HCT116 (cell line): ENCODE results near the gene SEC14L3. TPM values are rescaled to one million over a fixed set of nuclear protein-coding genes. Genes with fewer than 3 reads are reported as not detected.
A peak's percentile ranks its signal among the peaks of the same experiment; 100 is the strongest.

Experiments
- ATAC-seq: fragments of 200-7000 bp; cut with Tn5 transposase; 2 replicates; pipeline ENCODE4 v1.9.1; 2020; ENCODE audit warnings: mild to moderate bottlenecking, moderate library complexity
- BruUV-seq: library from RNA; stranded (reverse); fragments of 400-500 nt; replicated peaks from 2 replicates; lab custom pipeline; 2021; lab: Mats Ljungman, UMichigan
- CTCF ChIA-PET: fragments of 300-600 bp; sonication (Branson Sonifier 250); formaldehyde crosslinking; loops from one replicate; lab custom pipeline; 2021; ENCODE audit warnings: antibody characterized with exemption; lab: Charles Lee
- POLR2A ChIA-PET: fragments of 300-600, 350-600 bp; sonication (Branson Sonifier 250); formaldehyde crosslinking; loops from one replicate; lab custom pipeline; 2021; ENCODE audit warnings: antibody characterized with exemption; lab: Charles Lee
- RAD21 ChIA-PET, 2 experiments: fragments of 300-600 bp; sonication (Branson Sonifier 250); formaldehyde crosslinking; loops; one replicate each; lab custom pipeline; 2023; ENCODE audit warnings: low total read pairs in 2 of 2; ENCODE audit not compliant: uncharacterized antibody in 2 of 2, unreplicated experiment in 2 of 2, low non-redundant PET in 1 of 2; lab: Charles Lee
- DNase-seq: peaks from one replicate; pipeline ENCODE4 v3.0.0-alpha.2; 2010; ENCODE audit warnings: low read depth, low spot score
- H2AFZ ChIP-seq: fragments of 200-600 bp; shearing (Covaris generic), sonication (generic); 2 replicates; pipeline ENCODE4 v1.6.1; 2017; ENCODE audit warnings: low read depth, mixed run types, mixed read lengths, antibody characterized with exemption, low read length; ENCODE audit not compliant: poor library complexity, severe bottlenecking
- H3K27ac ChIP-seq: 2 replicates; pipeline ENCODE4 v1.5.1; 2012; ENCODE audit warnings: low read depth, low read length
- H3K27me3 ChIP-seq: fragments of 200-600 bp; sonication (generic); 2 replicates; pipeline ENCODE4 v1.6.1; 2016; ENCODE audit warnings: mixed run types, low read length, mixed read lengths; ENCODE audit not compliant: insufficient read depth
- H3K36me3 ChIP-seq, 2 experiments: fragments of 200-500 bp in 1 of 2; fragments of 200-600 bp in 1 of 2; sonication (Bioruptor generic) in 1 of 2; sonication (generic) in 1 of 2; 2 replicates each; pipeline versions ENCODE4 v1.5.1 to v1.6.1; 2014 to 2016; ENCODE audit warnings: low read length in 2 of 2, inconsistent platforms in 1 of 2, mixed read lengths in 1 of 2, mixed run types in 1 of 2; ENCODE audit not compliant: insufficient read depth in 2 of 2, control insufficient read depth in 1 of 2
- H3K4me1 ChIP-seq, 2 experiments: fragments of 200-600 bp in 1 of 2; sonication (generic) in 1 of 2; 2 replicates each; pipeline versions ENCODE4 v1.5.1 to v1.6.1; 2012 to 2017; ENCODE audit warnings: low read length in 2 of 2, inconsistent platforms in 1 of 2, mild to moderate bottlenecking in 1 of 2, mixed read lengths in 1 of 2, mixed run types in 1 of 2, moderate library complexity in 1 of 2; ENCODE audit not compliant: insufficient read depth in 2 of 2, control insufficient read depth in 1 of 2
- H3K4me2 ChIP-seq: fragments of 200-600 bp; sonication (generic); 2 replicates; pipeline ENCODE4 v1.6.1; 2017; ENCODE audit warnings: mixed run types, low read length, mixed read lengths
- H3K4me3 ChIP-seq, 2 experiments: fragments of 200-600 bp in 1 of 2; sonication (generic) in 1 of 2; replicated peaks in 1 of 2; 2 replicates each; pipeline ENCODE4 v1.5.1; 2011 to 2016; ENCODE audit warnings: low read length in 2 of 2, control low read depth in 1 of 2, low read depth in 1 of 2, mild to moderate bottlenecking in 1 of 2, mixed read lengths in 1 of 2, mixed run types in 1 of 2
- H3K79me2 ChIP-seq: fragments of 200-600 bp; sonication (generic); 2 replicates; pipeline ENCODE4 v1.6.1; 2017; ENCODE audit warnings: mild to moderate bottlenecking, mixed run types, low read length, moderate library complexity, mixed read lengths; ENCODE audit not compliant: insufficient read depth
- H3K9ac ChIP-seq: fragments of 200-600 bp; sonication (generic); 2 replicates; pipeline ENCODE4 v1.6.1; 2016; ENCODE audit warnings: low read length, mixed read lengths
- H3K9me2 ChIP-seq: fragments of 200-600 bp; sonication (generic), shearing (Covaris generic); 2 replicates; pipeline ENCODE4 v1.6.1; 2017; ENCODE audit warnings: mixed run types, mild to moderate bottlenecking, moderate library complexity; ENCODE audit not compliant: insufficient read depth
- H3K9me3 ChIP-seq, 2 experiments: fragments of 200-500 bp in 1 of 2; fragments of 200-600 bp in 1 of 2; sonication (Bioruptor generic) in 1 of 2; sonication (generic) in 1 of 2; 2 replicates each; pipeline ENCODE4 v1.6.1; 2014 to 2017; ENCODE audit warnings: low read length in 2 of 2, mixed read lengths in 2 of 2, inconsistent platforms in 1 of 2, low read depth in 1 of 2, mild to moderate bottlenecking in 1 of 2, mixed run types in 1 of 2, moderate library complexity in 1 of 2; ENCODE audit not compliant: control insufficient read depth in 1 of 2, insufficient read depth in 1 of 2
- H4K20me1 ChIP-seq: fragments of 200-600 bp; sonication (generic), shearing (Covaris generic); 2 replicates; pipeline ENCODE4 v1.6.1; 2017; ENCODE audit warnings: mixed run types, mild to moderate bottlenecking, moderate library complexity; ENCODE audit not compliant: insufficient read depth
- CBX3 ChIP-seq: IDR thresholded peaks from 2 replicates; pipeline ENCODE4 v1.6.1; 2012; ENCODE audit warnings: low read depth
- CEBPB ChIP-seq: IDR thresholded peaks from 2 replicates; pipeline ENCODE4 v1.6.1; 2012; ENCODE audit warnings: low read depth
- EGR1 ChIP-seq: IDR thresholded peaks from 2 replicates; pipeline ENCODE4 v1.6.1; 2012; ENCODE audit warnings: low read depth
- ELF1 ChIP-seq: IDR thresholded peaks from 2 replicates; pipeline ENCODE4 v1.6.1; 2012; ENCODE audit warnings: low read depth, borderline replicate concordance
- EZH2 ChIP-seq: fragments of 200-600 bp; sonication (generic); IDR thresholded peaks from 2 replicates; pipeline ENCODE4 v1.6.1; 2017; ENCODE audit warnings: antibody characterized with exemption, mixed run types
- EZH2phosphoT487 ChIP-seq: fragments of 200-600 bp; IDR thresholded peaks from 2 replicates; pipeline ENCODE4 v1.6.1; 2018; ENCODE audit warnings: antibody characterized with exemption, borderline replicate concordance
- FOSL1 ChIP-seq: IDR thresholded peaks from 2 replicates; pipeline ENCODE4 v1.6.1; 2012; ENCODE audit warnings: low read depth
- POLR2AphosphoS5 ChIP-seq: IDR thresholded peaks from 2 replicates; pipeline ENCODE4 v1.6.1; 2011; ENCODE audit warnings: mild to moderate bottlenecking, low read depth, low read length, moderate library complexity
- SIN3A ChIP-seq: IDR thresholded peaks from 2 replicates; pipeline ENCODE4 v1.6.1; 2012; ENCODE audit warnings: low read depth
- SP1 ChIP-seq: IDR thresholded peaks from 2 replicates; pipeline ENCODE4 v1.6.1; 2012; ENCODE audit warnings: low read depth
- TCF7L2 ChIP-seq: IDR thresholded peaks from 2 replicates; pipeline ENCODE4 v1.7.0; 2011; ENCODE audit warnings: borderline replicate concordance, inconsistent platforms; ENCODE audit not compliant: insufficient read depth, insufficient read length; ENCODE audit errors: extremely low read depth
- YY1 ChIP-seq: IDR thresholded peaks from 2 replicates; pipeline ENCODE4 v1.6.1; 2011; ENCODE audit warnings: low read length, low read depth, moderate library complexity, mild to moderate bottlenecking; ENCODE audit not compliant: insufficient replicate concordance; ENCODE audit errors: extremely low read depth
- ZNF274 ChIP-seq: fragments of 200-500 bp; sonication (Bioruptor generic); IDR thresholded peaks from 2 replicates; pipeline ENCODE4 v1.6.1; 2014; ENCODE audit warnings: mild to moderate bottlenecking, low read depth, low read length, inconsistent platforms
- intact Hi-C: fragments of 100-400 bp; cut with micrococcal nuclease; formaldehyde crosslinking; loops from 2 replicates; pipeline ENCODE4 v1.10.0; 2022
- total RNA-seq: library from RNA; stranded (reverse); gene quantifications from one replicate; pipeline ENCODE4 v1.2.1, GENCODE V29; 2021; ENCODE audit not compliant: unreplicated experiment
- TF ChIP-seq, protein P1 (sequence below): IDR thresholded peaks from 2 replicates; pipeline ENCODE4 v1.6.1; 2012; ENCODE audit warnings: low read depth
- TF ChIP-seq, protein P2 (sequence below): IDR thresholded peaks from 2 replicates; pipeline ENCODE4 v1.6.1; 2012
- TF ChIP-seq, protein P3 (sequence below): IDR thresholded peaks from 2 replicates; pipeline ENCODE4 v1.6.1; 2012
- TF ChIP-seq, protein P4 (sequence below): IDR thresholded peaks from 2 replicates; pipeline ENCODE4 v1.6.1; 2011; ENCODE audit warnings: mild to moderate bottlenecking, low read length, moderate library complexity; ENCODE audit not compliant: insufficient replicate concordance; ENCODE audit errors: extremely low read depth

The SEC14L3 gene
- total RNA-seq, 1 experiment from 2014 or later = not detected

DNA sequence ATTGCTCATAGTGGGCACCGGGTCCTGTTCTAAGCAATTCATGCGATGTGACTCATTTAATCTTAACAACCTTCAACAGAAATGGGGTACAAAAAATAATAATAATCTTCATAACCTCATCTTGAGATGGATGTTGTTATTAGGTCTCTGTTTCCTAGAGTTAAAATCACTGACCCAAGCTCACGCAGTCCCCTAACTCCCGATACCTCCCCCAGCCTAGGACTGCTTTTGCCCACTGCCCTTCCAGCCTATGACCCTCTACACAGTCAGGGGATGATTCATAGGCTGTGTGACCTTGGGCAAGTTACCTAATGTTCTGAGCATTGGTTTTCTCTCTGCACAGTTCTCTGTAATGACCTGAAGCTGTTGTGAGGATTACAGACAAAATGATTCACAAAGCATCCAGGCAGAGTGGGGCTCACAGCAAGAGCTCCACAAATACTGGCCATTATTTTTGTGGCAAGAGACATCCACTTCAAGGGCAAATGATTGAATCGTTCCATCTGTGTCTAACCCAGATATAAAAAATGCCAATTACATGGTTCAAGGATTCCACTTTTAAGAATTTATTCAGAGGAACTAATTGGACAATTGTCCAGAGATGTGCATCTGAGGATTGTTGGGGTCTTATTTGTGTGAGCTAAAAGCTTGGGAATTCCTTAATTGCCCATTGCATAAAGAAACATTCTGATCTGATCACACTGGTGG lies 26.2 kb downstream of the SEC14L3 start:
- H3K27ac ChIP-seq = no peak overlapping the region
- peak overlapping the region; percentile 25; the same call in 1 of the 2 replicates for H3K9ac ChIP-seq
- H3K4me3 ChIP-seq = no peak overlapping the region
- no peaks in the 10 kb centered on the region for H3K27me3 ChIP-seq
- ChIA-PET POLR2A (interaction anchor here (0.9 to 2.0 kb wide), 4 partner anchors 20 to 309 kb away, joined by 3 to 8 read pairs (median 3); partner anchors contain the start of gene MTFP1), CTCF (interaction anchor here (0.7 to 3.6 kb wide), 13 partner anchors 12 to 309 kb away, joined by 3 to 14 read pairs (median 5); partner anchors contain the start of genes MTFP1, RNF215 and TCN2), RAD21 (interaction anchor here in 1 of 2 experiments (0.6 to 1.1 kb wide), 3 partner anchors 40 to 161 kb away, joined by 4 to 9 read pairs (median 4); partner anchors contain the start of gene TCN2)
- H3K9me2 ChIP-seq = no peaks in the 10 kb centered on the region
- no TSS peak for BruUV-seq
- no peaks in the 10 kb centered on the region for H3K36me3 ChIP-seq
- H3K79me2 ChIP-seq = no peaks in the 10 kb centered on the region
- no peaks in the 10 kb centered on the region for H4K20me1 ChIP-seq
- DNase-seq = no peak
- intact Hi-C loops = loop anchor here (1.0 to 2.0 kb wide), 3 partner anchors 40 to 309 kb away; no protein-coding TSS in a partner anchor
- H2AFZ ChIP-seq = peak overlapping the region; percentile 95
- peak overlapping the region; percentile 43 for H3K4me2 ChIP-seq
- peaks cover 6 to 40% of the 10 kb centered on the region in 2 experiments for H3K4me1 ChIP-seq
- ATAC-seq = peak; percentile 43
- no peaks in the 10 kb centered on the region for H3K9me3 ChIP-seq
- TF ChIP-seq TCF7L2 (no peak), EZH2 (no peak), CBX3 (no peak; the same call in 1 of the 2 replicates), EGR1 (no peak), ZNF274 (no peak), EZH2phosphoT487 (no peak), SP1 (no peak), SIN3A (no peak), POLR2AphosphoS5 (no peak), CEBPB (no peak), FOSL1 (no peak), ELF1 (no peak), YY1 (no peak)
- TF ChIP-seq, protein P1, sequence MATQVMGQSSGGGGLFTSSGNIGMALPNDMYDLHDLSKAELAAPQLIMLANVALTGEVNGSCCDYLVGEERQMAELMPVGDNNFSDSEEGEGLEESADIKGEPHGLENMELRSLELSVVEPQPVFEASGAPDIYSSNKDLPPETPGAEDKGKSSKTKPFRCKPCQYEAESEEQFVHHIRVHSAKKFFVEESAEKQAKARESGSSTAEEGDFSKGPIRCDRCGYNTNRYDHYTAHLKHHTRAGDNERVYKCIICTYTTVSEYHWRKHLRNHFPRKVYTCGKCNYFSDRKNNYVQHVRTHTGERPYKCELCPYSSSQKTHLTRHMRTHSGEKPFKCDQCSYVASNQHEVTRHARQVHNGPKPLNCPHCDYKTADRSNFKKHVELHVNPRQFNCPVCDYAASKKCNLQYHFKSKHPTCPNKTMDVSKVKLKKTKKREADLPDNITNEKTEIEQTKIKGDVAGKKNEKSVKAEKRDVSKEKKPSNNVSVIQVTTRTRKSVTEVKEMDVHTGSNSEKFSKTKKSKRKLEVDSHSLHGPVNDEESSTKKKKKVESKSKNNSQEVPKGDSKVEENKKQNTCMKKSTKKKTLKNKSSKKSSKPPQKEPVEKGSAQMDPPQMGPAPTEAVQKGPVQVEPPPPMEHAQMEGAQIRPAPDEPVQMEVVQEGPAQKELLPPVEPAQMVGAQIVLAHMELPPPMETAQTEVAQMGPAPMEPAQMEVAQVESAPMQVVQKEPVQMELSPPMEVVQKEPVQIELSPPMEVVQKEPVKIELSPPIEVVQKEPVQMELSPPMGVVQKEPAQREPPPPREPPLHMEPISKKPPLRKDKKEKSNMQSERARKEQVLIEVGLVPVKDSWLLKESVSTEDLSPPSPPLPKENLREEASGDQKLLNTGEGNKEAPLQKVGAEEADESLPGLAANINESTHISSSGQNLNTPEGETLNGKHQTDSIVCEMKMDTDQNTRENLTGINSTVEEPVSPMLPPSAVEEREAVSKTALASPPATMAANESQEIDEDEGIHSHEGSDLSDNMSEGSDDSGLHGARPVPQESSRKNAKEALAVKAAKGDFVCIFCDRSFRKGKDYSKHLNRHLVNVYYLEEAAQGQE = no peak
- TF ChIP-seq, protein P2, sequence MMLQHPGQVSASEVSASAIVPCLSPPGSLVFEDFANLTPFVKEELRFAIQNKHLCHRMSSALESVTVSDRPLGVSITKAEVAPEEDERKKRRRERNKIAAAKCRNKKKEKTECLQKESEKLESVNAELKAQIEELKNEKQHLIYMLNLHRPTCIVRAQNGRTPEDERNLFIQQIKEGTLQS = no peak
- TF ChIP-seq, protein P3, sequence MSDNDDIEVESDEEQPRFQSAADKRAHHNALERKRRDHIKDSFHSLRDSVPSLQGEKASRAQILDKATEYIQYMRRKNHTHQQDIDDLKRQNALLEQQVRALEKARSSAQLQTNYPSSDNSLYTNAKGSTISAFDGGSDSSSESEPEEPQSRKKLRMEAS = no peak; the same call in 1 of the 2 replicates
- TF ChIP-seq, protein P4, sequence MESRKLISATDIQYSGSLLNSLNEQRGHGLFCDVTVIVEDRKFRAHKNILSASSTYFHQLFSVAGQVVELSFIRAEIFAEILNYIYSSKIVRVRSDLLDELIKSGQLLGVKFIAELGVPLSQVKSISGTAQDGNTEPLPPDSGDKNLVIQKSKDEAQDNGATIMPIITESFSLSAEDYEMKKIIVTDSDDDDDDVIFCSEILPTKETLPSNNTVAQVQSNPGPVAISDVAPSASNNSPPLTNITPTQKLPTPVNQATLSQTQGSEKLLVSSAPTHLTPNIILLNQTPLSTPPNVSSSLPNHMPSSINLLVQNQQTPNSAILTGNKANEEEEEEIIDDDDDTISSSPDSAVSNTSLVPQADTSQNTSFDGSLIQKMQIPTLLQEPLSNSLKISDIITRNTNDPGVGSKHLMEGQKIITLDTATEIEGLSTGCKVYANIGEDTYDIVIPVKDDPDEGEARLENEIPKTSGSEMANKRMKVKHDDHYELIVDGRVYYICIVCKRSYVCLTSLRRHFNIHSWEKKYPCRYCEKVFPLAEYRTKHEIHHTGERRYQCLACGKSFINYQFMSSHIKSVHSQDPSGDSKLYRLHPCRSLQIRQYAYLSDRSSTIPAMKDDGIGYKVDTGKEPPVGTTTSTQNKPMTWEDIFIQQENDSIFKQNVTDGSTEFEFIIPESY = no peak
